ENCODE results near the gene NFASC. TPM values are rescaled to one million over a fixed set of nuclear protein-coding genes. Genes with fewer than 3 reads are reported as not detected.

NFASC gene
- total and polyA plus RNA-seq, 2 experiments from 2014 or later: 46.3 to 54.7 TPM

DNA sequence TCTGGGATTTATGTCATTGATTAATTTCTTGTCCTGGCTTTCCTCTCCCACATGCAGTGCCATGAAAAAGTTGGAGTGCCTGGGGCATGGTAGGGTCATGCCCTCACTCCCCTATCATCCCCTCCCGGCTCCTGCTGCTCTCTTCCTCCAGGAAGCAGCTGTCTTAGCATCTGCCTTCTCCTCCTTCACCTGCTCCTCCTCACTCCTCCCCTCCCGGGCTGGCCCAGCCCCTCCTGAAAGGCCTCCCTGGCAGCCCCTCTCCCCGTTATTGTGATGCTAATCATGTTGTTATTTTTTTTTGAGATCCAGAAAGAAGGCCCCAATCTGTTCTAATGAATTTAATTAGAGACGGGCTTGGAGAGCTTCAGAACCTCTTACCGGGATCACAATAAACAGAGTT, 36.3 kb upstream of the NFASC start:
- Histone ChIP-seq H3K4me2 (ENCODE audit: unreplicated experiment) (no peak overlapping the region), H3K27ac (no peak overlapping the region), H3K9me3 (ENCODE audit: low read depth) (no peaks in the 10 kb centered on the region), H3F3A (ENCODE audit: insufficient read depth) (peaks cover 28% of the 10 kb centered on the region), H3K36me3 (ENCODE audit: low read depth) (no peaks in the 10 kb centered on the region; the same call in 1 of the 2 replicates), H3K9ac (no peak overlapping the region), H3K9me2 (ENCODE audit: insufficient read depth) (no peaks in the 10 kb centered on the region), H3K4me1 (ENCODE audit: insufficient read depth) (peaks cover 21% of the 10 kb centered on the region), H4K20me1 (ENCODE audit: insufficient read depth) (peaks cover 62% of the 10 kb centered on the region), H3K27me3 (replicated peaks; ENCODE audit: insufficient read depth) (no peaks in the 10 kb centered on the region), H2AFZ (no peak overlapping the region), H3K79me2 (ENCODE audit: insufficient read depth) (peaks cover 97% of the 10 kb centered on the region), H3K4me3 (no peak overlapping the region)
- in situ Hi-C loops (cut with MboI): no loop called here
- no peak for DNase-seq
- 49 to 51% methylated on average over 5 of the region's 5 CpGs for WGBS, 2 experiments (ENCODE audit: low coverage in 1 of 2, low lambda C conversion rate in 2 of 2, missing lambda C conversion rate in 2 of 2)
- TF ChIP-seq EZH2phosphoT487 (IDR thresholded peaks at IDR 0.05; ENCODE audit: insufficient read depth, low read depth): no peak
- no peak for TF ChIP-seq EZH2 (IDR thresholded peaks at IDR 0.05; ENCODE audit: insufficient read depth, poor library complexity, severe bottlenecking)

DNA sequence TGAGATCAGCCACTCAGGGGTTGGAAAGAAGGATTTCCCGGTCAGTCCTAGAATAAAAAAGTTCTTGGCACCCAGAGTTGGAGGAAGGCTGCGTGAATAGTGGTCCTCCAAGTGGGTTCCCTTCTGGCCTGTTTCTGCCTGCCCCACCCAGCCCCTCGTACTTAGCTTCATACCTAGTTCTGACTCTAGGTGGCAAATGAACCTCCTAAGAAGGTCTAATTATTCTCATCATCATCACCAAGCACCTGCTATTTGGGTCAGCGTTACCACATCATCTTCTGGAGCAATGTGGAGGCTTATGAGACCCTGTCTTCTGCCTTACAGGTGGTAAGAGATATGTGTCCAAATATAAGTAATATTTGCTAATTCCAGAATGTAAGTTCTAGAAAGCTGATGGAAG, 35.9 kb upstream of the NFASC start:
- no peak overlapping the region for H3K4me2 ChIP-seq (ENCODE audit: unreplicated experiment)
- TF ChIP-seq EZH2phosphoT487 (IDR thresholded peaks at IDR 0.05; ENCODE audit: insufficient read depth, low read depth): no peak
- TF ChIP-seq EZH2 (IDR thresholded peaks at IDR 0.05; ENCODE audit: insufficient read depth, poor library complexity, severe bottlenecking): no peak
- H3K4me3 ChIP-seq: no peak overlapping the region
- no peaks in the 10 kb centered on the region for H3K27me3 ChIP-seq (replicated peaks; ENCODE audit: insufficient read depth)
- H2AFZ ChIP-seq: no peak overlapping the region
- DNase-seq: no peak
- H3K27ac ChIP-seq: no peak overlapping the region
- no peaks in the 10 kb centered on the region; the same call in 1 of the 2 replicates for H3K36me3 ChIP-seq (ENCODE audit: low read depth)
- H4K20me1 ChIP-seq (ENCODE audit: insufficient read depth): peaks cover 65% of the 10 kb centered on the region
- peaks cover 25% of the 10 kb centered on the region for H3F3A ChIP-seq (ENCODE audit: insufficient read depth)
- H3K4me1 ChIP-seq (ENCODE audit: insufficient read depth): peaks cover 19% of the 10 kb centered on the region
- no peaks in the 10 kb centered on the region for H3K9me3 ChIP-seq (ENCODE audit: low read depth)
- no peaks in the 10 kb centered on the region for H3K9me2 ChIP-seq (ENCODE audit: insufficient read depth)
- in situ Hi-C loops (cut with MboI): no loop called here
- peaks cover 99% of the 10 kb centered on the region for H3K79me2 ChIP-seq (ENCODE audit: insufficient read depth)
- H3K9ac ChIP-seq: no peak overlapping the region
- 58 to 60% methylated on average over 4 of the region's 4 CpGs for WGBS, 2 experiments (ENCODE audit: low coverage in 1 of 2, low lambda C conversion rate in 2 of 2, missing lambda C conversion rate in 2 of 2)

DNA sequence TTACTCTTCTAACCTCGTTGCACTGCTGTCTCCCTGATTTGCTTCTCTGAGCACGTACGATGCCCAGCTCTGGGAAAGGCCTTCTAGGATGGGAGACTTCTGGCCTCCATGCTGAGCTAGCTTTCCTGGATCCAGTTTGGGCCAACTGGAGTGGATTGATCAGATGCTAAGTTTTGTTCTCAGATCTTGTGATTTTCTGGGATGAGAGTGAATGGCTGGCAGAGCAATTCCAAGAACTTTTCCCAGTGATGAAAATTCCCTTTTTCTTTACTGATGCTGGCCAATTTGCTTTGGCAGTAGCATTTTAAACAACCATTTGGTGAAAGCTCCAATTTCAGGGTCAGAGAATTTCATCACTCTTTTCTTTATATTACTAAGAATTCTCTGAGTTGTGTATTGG, 34.9 kb upstream of the NFASC start:
- WGBS, 2 experiments (ENCODE audit: low coverage in 1 of 2, low lambda C conversion rate in 2 of 2, missing lambda C conversion rate in 2 of 2): 79 to 82% methylated on average over 3 of the region's 3 CpGs
- TF ChIP-seq EZH2phosphoT487 (IDR thresholded peaks at IDR 0.05; ENCODE audit: insufficient read depth, low read depth): no peak
- no peak for TF ChIP-seq EZH2 (IDR thresholded peaks at IDR 0.05; ENCODE audit: insufficient read depth, poor library complexity, severe bottlenecking)
- no peak overlapping the region for H3K27ac ChIP-seq
- H3K4me3 ChIP-seq: no peak overlapping the region
- H3K36me3 ChIP-seq (ENCODE audit: low read depth): no peaks in the 10 kb centered on the region; the same call in 1 of the 2 replicates
- H3K27me3 ChIP-seq (replicated peaks; ENCODE audit: insufficient read depth): no peaks in the 10 kb centered on the region
- H3K4me2 ChIP-seq (ENCODE audit: unreplicated experiment): no peak overlapping the region
- peaks cover 65% of the 10 kb centered on the region for H4K20me1 ChIP-seq (ENCODE audit: insufficient read depth)
- H3K79me2 ChIP-seq (ENCODE audit: insufficient read depth): peaks cover 100% of the 10 kb centered on the region
- in situ Hi-C loops (cut with MboI): no loop called here
- DNase-seq: no peak
- H2AFZ ChIP-seq: no peak overlapping the region
- no peak overlapping the region for H3K9ac ChIP-seq
- no peaks in the 10 kb centered on the region for H3K9me3 ChIP-seq (ENCODE audit: low read depth)
- no peaks in the 10 kb centered on the region for H3K9me2 ChIP-seq (ENCODE audit: insufficient read depth)
- H3K4me1 ChIP-seq (ENCODE audit: insufficient read depth): peaks cover 10% of the 10 kb centered on the region
- peaks cover 21% of the 10 kb centered on the region; the same call in 1 of the 2 replicates for H3F3A ChIP-seq (ENCODE audit: insufficient read depth)

DNA sequence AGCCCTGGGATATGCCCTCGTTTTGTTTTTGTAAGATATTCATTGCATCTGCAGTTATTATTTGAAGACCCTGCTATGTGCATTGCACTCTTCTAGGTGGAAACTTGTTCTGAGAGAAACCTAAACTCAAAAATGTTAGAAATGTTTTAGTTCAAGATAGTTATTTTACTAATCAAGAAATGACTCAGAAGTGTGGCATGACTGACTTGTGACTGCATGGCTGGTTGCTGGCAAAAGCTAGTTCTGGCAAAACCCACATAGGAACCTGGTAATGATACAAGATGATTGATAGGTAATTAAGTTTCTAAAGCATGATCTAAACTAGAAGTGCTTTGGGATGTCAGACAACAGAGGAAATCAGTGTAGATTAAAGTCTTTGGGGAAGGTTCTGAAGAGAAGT, 33.8 kb upstream of the NFASC start:
- in situ Hi-C loops (cut with MboI): no loop called here
- Histone ChIP-seq H3K27me3 (replicated peaks; ENCODE audit: insufficient read depth) (no peaks in the 10 kb centered on the region), H3K4me2 (ENCODE audit: unreplicated experiment) (no peak overlapping the region), H4K20me1 (ENCODE audit: insufficient read depth) (peaks cover 73% of the 10 kb centered on the region), H3K79me2 (ENCODE audit: insufficient read depth) (peaks cover 100% of the 10 kb centered on the region), H3K27ac (no peak overlapping the region), H3K9me2 (ENCODE audit: insufficient read depth) (no peaks in the 10 kb centered on the region), H2AFZ (no peak overlapping the region), H3K4me1 (ENCODE audit: insufficient read depth) (peaks cover 9% of the 10 kb centered on the region), H3K36me3 (ENCODE audit: low read depth) (no peaks in the 10 kb centered on the region; the same call in 1 of the 2 replicates), H3F3A (ENCODE audit: insufficient read depth) (peaks cover 21% of the 10 kb centered on the region; the same call in 1 of the 2 replicates), H3K9ac (no peak overlapping the region), H3K4me3 (no peak overlapping the region), H3K9me3 (ENCODE audit: low read depth) (no peaks in the 10 kb centered on the region)
- TF ChIP-seq EZH2 (IDR thresholded peaks at IDR 0.05; ENCODE audit: insufficient read depth, poor library complexity, severe bottlenecking) (no peak), EZH2phosphoT487 (IDR thresholded peaks at IDR 0.05; ENCODE audit: insufficient read depth, low read depth) (no peak)
- DNase-seq: peak; percentile 30
- WGBS, 2 experiments (ENCODE audit: low coverage in 1 of 2, low lambda C conversion rate in 2 of 2, missing lambda C conversion rate in 2 of 2): 88 to 100% methylated on average over 1 of the region's 1 CpG

Measured in GM23248 (cell line).